Bronchus fibroblast of lung (primary cell): Measurements from ENCODE around the gene FOXA1. TPM values are rescaled to one million over a fixed set of nuclear protein-coding genes. Genes with fewer than 3 reads are reported as not detected.

Source experiments
- total RNA-seq: library from RNA; depleted of rRNA; stranded (reverse); fragments of >200 nt; gene quantifications from 2 replicates; pipeline ENCODE4 v1.2.3, GENCODE V29; 2015

Gene FOXA1
- total RNA-seq = under 0.01 TPM in 1 of 2 replicates, not detected in the other

DNA sequence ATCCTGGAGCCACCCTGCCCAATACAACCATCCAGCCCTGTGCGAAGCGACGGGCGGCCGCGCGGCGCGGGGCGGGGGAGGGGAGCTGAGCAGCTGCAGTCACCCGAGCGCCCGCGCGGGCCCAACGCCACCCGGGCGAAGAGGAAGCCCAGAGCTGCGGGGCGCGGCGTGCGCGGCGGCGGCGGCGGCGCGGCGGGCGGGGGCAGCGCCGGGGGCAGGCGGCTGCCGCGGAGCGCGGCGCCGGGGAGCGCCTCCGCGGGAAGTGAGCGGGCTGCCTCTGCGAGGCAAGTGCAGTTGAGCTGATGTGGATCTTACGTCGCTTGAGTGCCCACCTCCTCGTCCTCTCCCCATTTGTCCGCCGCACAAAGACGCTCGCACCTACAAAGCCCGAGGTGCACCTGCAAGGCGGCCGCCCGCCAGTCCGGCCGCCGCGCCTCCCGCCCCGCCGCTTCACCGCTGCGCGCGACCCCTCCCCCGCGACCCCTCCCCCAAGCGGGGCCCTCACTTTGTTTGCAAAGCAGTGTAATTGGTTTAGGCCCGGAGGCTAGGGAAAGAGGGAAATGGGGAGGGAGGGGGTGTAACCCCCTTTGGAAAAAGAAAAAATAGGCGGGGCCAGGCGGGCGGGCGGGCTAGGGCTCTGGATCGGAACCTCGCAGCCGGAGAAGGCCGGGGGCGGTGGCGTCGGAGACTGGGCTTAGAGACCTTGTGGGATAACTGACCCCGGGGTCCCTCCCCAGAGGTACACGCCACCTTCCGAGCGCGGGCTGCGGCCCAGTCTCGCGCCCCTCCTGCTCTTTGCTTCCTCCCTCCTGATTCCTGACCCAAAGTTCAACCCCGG, at the start of gene FOXA1, which contains the start of gene TTC6:
TSS of gene FOXA1 (minus strand) at position 279 of the 838 bp plus-strand sequence. CDS start at position 2, 277 bp downstream.
TSS of gene TTC6 (plus strand) at position 659 of the 838 bp plus-strand sequence. CDS start 26,436 bp downstream, outside the sequence.

Other genes with a start within 250 kb of the FOXA1 start
- under 0.01 and 0.30 TPM in 2 replicates for gene TTC6, start 380 bp upstream of the FOXA1 start, total RNA-seq